Measurements from ENCODE around the gene RNF144A.
"Not testable (repeated sequence)": the region's sequence is repeated elsewhere in the genome, so short reads cannot be mapped to it uniquely, and the experiment has no call there.

Gene RNF144A

GRCh38 chr2:6917071-6917760 lies at the start of gene RNF144A:
RNF144A (plus strand) TSS chr2:6917412; CDS start chr2:6996927, 79,515 bp downstream.
- peak; percentile 84 for DNase-seq

- no peak for DNase-seq
These were observed 44.8 kb upstream of the RNF144A start for GRCh38 chr2:6872394-6872793.

GRCh38 chr2:6874032-6874431 lies 43.2 kb upstream of the RNF144A start:
- DNase-seq = no peak

- no peak for DNase-seq
These were observed 40.9 kb upstream of the RNF144A start for GRCh38 chr2:6876309-6876708.

- peak; percentile 27 for DNase-seq
These were observed 39.6 kb upstream of the RNF144A start, which contains the start of gene RSAD2 for GRCh38 chr2:6877402-6878304. RSAD2 (plus strand) TSS chr2:6877777; CDS start chr2:6877801, 24 bp downstream.

- DNase-seq = no peak
These were observed 38.7 kb upstream of the RNF144A start for GRCh38 chr2:6878549-6878948.

GRCh38 chr2:6879011-6879410 lies 38.2 kb upstream of the RNF144A start:
- no peak for DNase-seq

GRCh38 chr2:6880200-6880733 lies 36.9 kb upstream of the RNF144A start:
- no peak for DNase-seq

GRCh38 chr2:6881046-6881445 lies 36.2 kb upstream of the RNF144A start:
- no peak for DNase-seq

- DNase-seq = no peak
These were observed 35.7 kb upstream of the RNF144A start for GRCh38 chr2:6881516-6881915.

GRCh38 chr2:6883448-6884122 lies 33.6 kb upstream of the RNF144A start:
- DNase-seq = no peak

GRCh38 chr2:6885551-6885950 lies 31.7 kb upstream of the RNF144A start:
- DNase-seq = no peak

GRCh38 chr2:6885968-6886367 lies 31.2 kb upstream of the RNF144A start:
- DNase-seq = no peak

GRCh38 chr2:6887751-6888192 lies 29.4 kb upstream of the RNF144A start:
- DNase-seq = no peak

GRCh38 chr2:6888724-6889123 lies 28.5 kb upstream of the RNF144A start:
- DNase-seq = no peak

- DNase-seq = no peak
These were observed 23.2 kb upstream of the RNF144A start for GRCh38 chr2:6893876-6894482.

GRCh38 chr2:6896930-6897759 lies 20.1 kb upstream of the RNF144A start:
- DNase-seq = no peak

- not testable (repeated sequence) for DNase-seq
These were observed 14.6 kb upstream of the RNF144A start for GRCh38 chr2:6902581-6902980.

- no peak for DNase-seq
These were observed 11.5 kb upstream of the RNF144A start for GRCh38 chr2:6905668-6906067.

- DNase-seq = no peak
These were observed 11.0 kb upstream of the RNF144A start for GRCh38 chr2:6906165-6906741.

- no peak for DNase-seq
These were observed 8.9 kb upstream of the RNF144A start for GRCh38 chr2:6908291-6908690.

All from activated T-cell treated with anti-CD3 and anti-CD28 coated beads, Interleukin-2, amount 50 U/mL, for 1 hour (primary cell).